Muscle layer of colon (tissue), 2 donors: ENCODE data around the gene USH2A.

Experiments used
- H3K27ac ChIP-seq: one replicate; pipeline ENCODE4 v1.7.0; 2013; ENCODE audit warnings: low read depth, mild to moderate bottlenecking, low read length, moderate library complexity
- H3K27me3 ChIP-seq, 2 donors: one replicate each; pipeline ENCODE4 v1.7.0; 2013; ENCODE audit warnings: low read length in 2 of 2, mild to moderate bottlenecking in 2 of 2; ENCODE audit not compliant: insufficient read depth in 2 of 2, control insufficient read depth in 1 of 2
- H3K36me3 ChIP-seq: one replicate; pipeline ENCODE4 v1.7.0; 2013; ENCODE audit warnings: mild to moderate bottlenecking, low read length; ENCODE audit not compliant: insufficient read depth
- H3K4me1 ChIP-seq: one replicate; pipeline ENCODE4 v1.7.0; 2013; ENCODE audit warnings: mild to moderate bottlenecking, low read length; ENCODE audit not compliant: insufficient read depth
- H3K4me3 ChIP-seq, 2 donors: one replicate each; pipeline ENCODE4 v1.7.0; 2013; ENCODE audit warnings: low read length in 2 of 2, low read depth in 1 of 2, mild to moderate bottlenecking in 1 of 2, moderate library complexity in 1 of 2
- H3K9ac ChIP-seq: one replicate; pipeline ENCODE4 v1.7.0; 2013; ENCODE audit warnings: low read length
- H3K9me3 ChIP-seq: one replicate; pipeline ENCODE4 v1.7.0; 2013; ENCODE audit warnings: mild to moderate bottlenecking, low read length
- donor health status: abdominal sarcoma.
- donor health status: Adenocarcinoma of cecum.

USH2A gene

DNA sequence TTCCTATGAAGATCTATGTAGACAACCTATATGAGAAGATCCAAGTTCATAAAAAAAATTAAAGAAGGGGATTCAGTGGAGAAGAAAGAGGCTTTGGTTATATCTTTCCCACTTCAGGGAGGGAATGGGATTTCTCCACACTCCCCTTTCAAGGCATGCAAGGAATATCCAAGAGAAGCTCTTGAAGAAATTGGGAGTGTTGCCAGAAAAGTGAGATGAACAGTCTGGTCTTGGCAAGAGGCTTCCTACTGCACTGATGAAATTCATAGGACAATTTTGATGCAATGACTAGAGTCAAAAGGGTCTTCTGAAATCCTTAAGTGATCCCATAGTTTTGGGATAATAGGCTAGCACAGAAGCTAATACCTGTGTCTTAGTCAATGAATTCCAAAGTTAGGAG is 703.1 kb downstream of the USH2A start:
- Histone ChIP-seq H3K27me3 (no peaks in the 10 kb centered on the region), H3K27ac (no peak overlapping the region), H3K4me3 (no peak overlapping the region), H3K4me1 (no peaks in the 10 kb centered on the region), H3K9ac (no peak overlapping the region), H3K36me3 (no peaks in the 10 kb centered on the region), H3K9me3 (no peaks in the 10 kb centered on the region)

DNA sequence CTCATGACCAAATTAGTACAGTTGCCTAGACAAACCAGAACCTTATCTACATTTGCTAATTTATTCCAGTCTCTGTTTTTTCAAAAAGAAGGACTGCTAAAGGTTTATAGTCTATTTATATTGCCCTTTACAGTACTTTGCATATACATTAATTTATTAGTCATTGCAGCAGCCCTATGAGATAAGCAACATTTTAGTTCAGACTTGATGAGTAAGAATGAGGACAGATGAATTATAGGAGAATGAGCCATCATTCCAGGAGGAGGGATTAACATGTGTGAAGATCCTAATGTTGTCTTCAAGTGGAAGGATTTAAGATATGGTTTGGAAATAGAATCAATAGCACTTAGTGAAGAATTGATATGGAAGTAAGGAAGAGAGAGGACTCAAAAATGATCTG is 703.7 kb downstream of the USH2A start:
- Histone ChIP-seq H3K36me3 (no peaks in the 10 kb centered on the region), H3K4me1 (no peaks in the 10 kb centered on the region), H3K27me3 (no peaks in the 10 kb centered on the region), H3K4me3 (no peak overlapping the region), H3K9me3 (no peaks in the 10 kb centered on the region), H3K9ac (no peak overlapping the region), H3K27ac (no peak overlapping the region)

GRCh38 chr1:215718575-215719287 is 704.5 kb downstream of the USH2A start:
- H3K4me1 ChIP-seq, result no peaks in the 10 kb centered on the region
- H3K27me3 ChIP-seq, result no peaks in the 10 kb centered on the region
- no peak overlapping the region for H3K4me3 ChIP-seq
- no peak overlapping the region for H3K27ac ChIP-seq
- H3K9me3 ChIP-seq, result no peaks in the 10 kb centered on the region
- no peaks in the 10 kb centered on the region for H3K36me3 ChIP-seq
- no peak overlapping the region for H3K9ac ChIP-seq

- H3K4me3 ChIP-seq, result no peak overlapping the region
- H3K27me3 ChIP-seq, result no peaks in the 10 kb centered on the region
- no peaks in the 10 kb centered on the region for H3K36me3 ChIP-seq
These were observed 705.4 kb downstream of the USH2A start for GRCh38 chr1:215717677-215718426.

DNA sequence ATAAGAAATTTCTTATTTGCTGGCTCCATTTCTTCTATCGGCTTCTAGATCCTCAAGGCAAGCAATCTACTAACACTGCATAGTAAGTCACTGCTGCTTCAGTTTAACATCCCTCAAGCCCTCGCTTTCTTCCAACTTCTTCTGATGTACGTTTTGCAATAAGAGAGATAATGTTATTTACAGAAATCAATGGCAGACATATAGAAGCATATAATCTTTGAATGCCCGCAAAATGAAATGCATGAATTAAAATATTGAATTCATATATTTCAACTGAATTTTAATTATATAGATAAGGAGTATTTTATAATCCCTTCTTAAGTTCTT is 712.4 kb downstream of the USH2A start:
- H3K9me3 ChIP-seq, result no peaks in the 10 kb centered on the region
- H3K36me3 ChIP-seq, result no peaks in the 10 kb centered on the region
- H3K4me1 ChIP-seq, result no peaks in the 10 kb centered on the region
- no peak overlapping the region for H3K9ac ChIP-seq
- H3K27me3 ChIP-seq, result no peaks in the 10 kb centered on the region
- no peak overlapping the region for H3K4me3 ChIP-seq
- H3K27ac ChIP-seq, result no peak overlapping the region

More at GRCh38 chr1:215717677-215718426, 705.4 kb downstream of the USH2A start:
- no peak overlapping the region for H3K9ac ChIP-seq
- H3K27ac ChIP-seq, result no peak overlapping the region
- H3K4me1 ChIP-seq, result no peaks in the 10 kb centered on the region
- H3K9me3 ChIP-seq, result no peaks in the 10 kb centered on the region

DNA sequence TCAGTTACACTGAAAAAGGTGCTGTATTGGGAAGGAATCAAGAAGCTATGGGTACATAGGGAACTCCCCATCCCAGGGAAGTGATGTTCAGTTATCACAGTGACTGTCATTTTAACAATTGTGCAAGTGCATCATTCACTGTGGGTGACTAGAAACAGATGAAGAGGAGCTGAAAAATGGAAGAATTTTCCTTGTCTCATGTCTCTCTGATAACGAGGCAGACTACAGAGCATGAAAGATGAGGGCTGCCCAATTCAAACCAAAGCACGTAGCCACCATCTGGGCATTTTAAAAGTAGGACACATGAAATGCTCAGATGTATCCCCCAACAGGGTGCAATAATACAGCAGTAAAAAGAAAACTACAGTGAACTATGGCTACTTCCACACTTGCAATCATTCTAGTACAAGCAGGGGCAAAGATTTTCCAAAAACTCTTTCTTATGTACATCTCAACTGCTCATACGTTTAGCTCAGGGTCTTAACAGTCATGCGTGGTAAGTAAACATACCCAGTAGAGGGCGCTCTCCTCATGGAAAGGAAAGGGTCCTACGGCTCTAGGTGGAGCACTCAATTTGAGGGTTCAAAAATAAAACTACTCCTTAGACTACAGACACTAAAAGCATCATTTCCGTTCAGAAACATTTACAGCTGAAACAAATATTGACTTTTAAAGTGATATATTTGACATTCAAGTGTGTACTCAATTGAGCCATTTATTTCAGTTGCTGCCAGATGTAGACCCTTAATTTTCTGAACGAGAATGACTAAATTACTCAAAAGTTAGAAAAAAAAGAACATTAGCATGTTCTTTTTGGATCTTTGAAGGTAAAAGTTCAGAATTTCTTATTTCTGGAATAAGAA is 713.0 kb downstream of the USH2A start:
- Histone ChIP-seq H3K9me3 (no peaks in the 10 kb centered on the region), H3K27ac (no peak overlapping the region), H3K4me3 (no peak overlapping the region), H3K27me3 (no peaks in the 10 kb centered on the region), H3K9ac (no peak overlapping the region), H3K36me3 (no peaks in the 10 kb centered on the region), H3K4me1 (no peaks in the 10 kb centered on the region)

GRCh38 chr1:215704089-215704860 is 719.0 kb downstream of the USH2A start:
- H3K36me3 ChIP-seq, result no peaks in the 10 kb centered on the region
- H3K4me1 ChIP-seq, result no peaks in the 10 kb centered on the region

GRCh38 chr1:215682232-215682631 is 741.0 kb downstream of the USH2A start:
- Histone ChIP-seq H3K9me3 (no peaks in the 10 kb centered on the region), H3K27me3 (no peaks in the 10 kb centered on the region), H3K36me3 (no peaks in the 10 kb centered on the region), H3K27ac (no peak overlapping the region), H3K9ac (no peak overlapping the region), H3K4me3 (no peak overlapping the region), H3K4me1 (no peaks in the 10 kb centered on the region)

More at GRCh38 chr1:215704089-215704860, 719.0 kb downstream of the USH2A start:
- Histone ChIP-seq H3K9ac (no peak overlapping the region), H3K4me3 (no peak overlapping the region), H3K9me3 (no peaks in the 10 kb centered on the region), H3K27me3 (no peaks in the 10 kb centered on the region), H3K27ac (no peak overlapping the region)

- Histone ChIP-seq H3K27me3 (no peaks in the 10 kb centered on the region), H3K36me3 (no peaks in the 10 kb centered on the region), H3K9me3 (no peaks in the 10 kb centered on the region), H3K27ac (no peak overlapping the region), H3K4me3 (no peak overlapping the region), H3K4me1 (no peaks in the 10 kb centered on the region), H3K9ac (no peak overlapping the region)
These were observed 742.2 kb downstream of the USH2A start for GRCh38 chr1:215681041-215681440.

- no peaks in the 10 kb centered on the region for H3K27me3 ChIP-seq
- H3K27ac ChIP-seq, result no peak overlapping the region
- no peaks in the 10 kb centered on the region for H3K9me3 ChIP-seq
- no peak overlapping the region for H3K9ac ChIP-seq
- H3K4me3 ChIP-seq, result no peak overlapping the region
- no peaks in the 10 kb centered on the region for H3K36me3 ChIP-seq
- no peaks in the 10 kb centered on the region for H3K4me1 ChIP-seq
These were observed 744.0 kb downstream of the USH2A start for GRCh38 chr1:215679231-215679630.

DNA sequence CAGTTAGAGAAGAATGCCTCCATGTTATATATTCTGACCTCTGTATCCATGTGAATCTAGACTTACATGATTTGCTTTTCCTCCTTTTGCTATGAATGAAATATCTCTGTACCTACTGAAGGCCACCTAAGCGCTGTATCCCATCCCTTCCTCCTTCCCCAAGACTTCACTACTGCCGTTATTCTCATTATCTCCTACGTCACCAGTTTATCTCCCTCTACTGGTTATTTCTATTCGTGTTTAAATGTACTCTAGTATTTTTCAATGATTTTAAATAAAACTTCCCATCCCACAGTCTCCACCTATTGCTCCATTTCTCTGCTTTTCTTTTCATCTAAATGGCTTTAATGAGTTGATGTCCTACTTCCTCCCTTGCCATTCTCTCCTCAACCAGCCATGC is 746.1 kb downstream of the USH2A start:
- Histone ChIP-seq H3K27ac (no peak overlapping the region), H3K9ac (no peak overlapping the region), H3K4me1 (no peaks in the 10 kb centered on the region), H3K9me3 (no peaks in the 10 kb centered on the region), H3K4me3 (no peak overlapping the region), H3K36me3 (no peaks in the 10 kb centered on the region), H3K27me3 (no peaks in the 10 kb centered on the region)
